ENCODE data around the gene ITPRIP.
A peak's percentile ranks its signal among the peaks of the same experiment; 100 is the strongest.

The ITPRIP gene

DNA sequence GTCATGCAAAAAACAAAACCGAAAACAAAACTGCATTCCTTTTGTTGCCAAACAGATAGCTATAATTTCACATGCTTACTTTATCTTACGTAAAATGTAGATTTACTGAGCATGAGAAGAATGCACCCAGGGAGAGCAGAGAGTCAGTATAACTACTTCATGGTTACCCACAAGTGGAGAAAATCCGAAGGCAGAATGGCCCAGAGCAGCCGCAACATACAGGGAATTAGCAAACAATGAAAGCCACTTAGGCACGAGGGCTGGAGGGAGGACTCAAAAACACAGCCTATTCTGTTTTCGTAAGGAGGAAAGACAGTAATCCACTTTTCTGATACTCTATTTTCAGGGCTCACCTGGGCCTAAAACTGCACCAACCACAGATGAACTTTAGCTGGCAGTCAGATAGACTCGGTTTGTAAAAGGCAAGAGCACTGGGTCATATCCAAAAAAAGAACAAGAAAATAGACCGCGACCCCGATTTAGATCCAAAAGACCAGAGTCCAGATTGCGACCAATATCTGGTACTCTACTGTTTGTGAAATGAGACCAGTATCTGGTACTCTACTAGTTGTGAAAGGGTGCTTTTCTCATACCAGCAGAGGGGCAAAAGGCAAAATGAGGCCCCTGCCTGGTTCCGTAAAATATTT lies 1.3 kb downstream of the ITPRIP start:
- peak; percentile 85 for DNase-seq (ENCODE audit: low read depth)
- H3K4me3 ChIP-seq (ENCODE audit: control insufficient read depth, low read depth, low read length), result peak overlapping the region; percentile 95

GRCh38 chr10:104334965-104335650 lies 3.2 kb downstream of the ITPRIP start:
- no peak for TF ChIP-seq CTCF (IDR thresholded peaks at IDR 0.05; ENCODE audit: control insufficient read depth, insufficient read depth, low read depth, low read length, missing control alignments)
- no peak for DNase-seq (ENCODE audit: low read depth)
- H3K4me3 ChIP-seq (ENCODE audit: control insufficient read depth, low read depth, low read length), result no peak overlapping the region

More for the DNA sequence above, 1.3 kb downstream of the ITPRIP start:
- no peak for TF ChIP-seq CTCF (IDR thresholded peaks at IDR 0.05; ENCODE audit: control insufficient read depth, insufficient read depth, low read depth, low read length, missing control alignments)

- no peak for TF ChIP-seq CTCF (IDR thresholded peaks at IDR 0.05; ENCODE audit: control insufficient read depth, insufficient read depth, low read depth, low read length, missing control alignments)
- no peak overlapping the region for H3K4me3 ChIP-seq (ENCODE audit: control insufficient read depth, low read depth, low read length)
- DNase-seq (ENCODE audit: low read depth), result no peak
These were observed 3.7 kb downstream of the ITPRIP start for GRCh38 chr10:104334561-104334960.

- H3K4me3 ChIP-seq (ENCODE audit: control insufficient read depth, low read depth, low read length), result no peak overlapping the region
- no peak for DNase-seq (ENCODE audit: low read depth)
- no peak for TF ChIP-seq CTCF (IDR thresholded peaks at IDR 0.05; ENCODE audit: control insufficient read depth, insufficient read depth, low read depth, low read length, missing control alignments)
These were observed 4.4 kb downstream of the ITPRIP start for GRCh38 chr10:104333728-104334373.

GRCh38 chr10:104333032-104333727 lies 5.1 kb downstream of the ITPRIP start:
- H3K4me3 ChIP-seq (ENCODE audit: control insufficient read depth, low read depth, low read length), result no peak overlapping the region
- DNase-seq (ENCODE audit: low read depth), result no peak

More at GRCh38 chr10:104333032-104333727, 5.1 kb downstream of the ITPRIP start:
- TF ChIP-seq CTCF (IDR thresholded peaks at IDR 0.05; ENCODE audit: control insufficient read depth, insufficient read depth, low read depth, low read length, missing control alignments), result no peak
